HG02798 (cell line): ENCODE results near the gene RCE1.
"Not testable (repeated sequence)": the region's sequence is repeated elsewhere in the genome, so short reads cannot be mapped to it uniquely, and the experiment has no call there.

Source experiments
- ATAC-seq: cut with Tn5 transposase; IDR thresholded peaks from one replicate; pipeline ENCODE4 v1.9.1; 2021; ENCODE audit warnings: mild to moderate bottlenecking; ENCODE audit not compliant: unreplicated experiment, poor library complexity

RCE1 gene

GRCh38 chr11:66842896-66843775, at the start of gene RCE1:
Gene RCE1 (plus strand): TSS chr11:66843441. CDS start chr11:66843456, 15 bp downstream.
- peak; percentile 90 for ATAC-seq

GRCh38 chr11:66799815-66800214, 43.4 kb upstream of the RCE1 start:
- ATAC-seq = not testable (repeated sequence)

GRCh38 chr11:66800720-66801428, 42.4 kb upstream of the RCE1 start:
- peak; percentile 79 for ATAC-seq

GRCh38 chr11:66809592-66809991, 33.6 kb upstream of the RCE1 start:
- ATAC-seq = no peak

- ATAC-seq = no peak
These were observed 32.6 kb upstream of the RCE1 start for GRCh38 chr11:66810576-66811185.

GRCh38 chr11:66814678-66815077, 28.6 kb upstream of the RCE1 start:
- ATAC-seq = no peak

- ATAC-seq = no peak
These were observed 27.6 kb upstream of the RCE1 start for GRCh38 chr11:66815646-66816045.

GRCh38 chr11:66818231-66818955, 24.8 kb upstream of the RCE1 start:
- no peak for ATAC-seq

- no peak for ATAC-seq
These were observed 22.9 kb upstream of the RCE1 start for GRCh38 chr11:66820381-66820780.

- ATAC-seq = no peak
These were observed 22.3 kb upstream of the RCE1 start for GRCh38 chr11:66820901-66821300.

- ATAC-seq = no peak
These were observed 19.5 kb upstream of the RCE1 start for GRCh38 chr11:66823700-66824099.

GRCh38 chr11:66824573-66824972, 18.7 kb upstream of the RCE1 start:
- not testable (repeated sequence) for ATAC-seq

GRCh38 chr11:66834539-66834845, 8.7 kb upstream of the RCE1 start:
- no peak for ATAC-seq

- no peak for ATAC-seq
These were observed 8.3 kb upstream of the RCE1 start for GRCh38 chr11:66834943-66835342.

GRCh38 chr11:66835768-66836405, 7.4 kb upstream of the RCE1 start:
- ATAC-seq = no peak

- no peak for ATAC-seq
These were observed 2.7 kb upstream of the RCE1 start for GRCh38 chr11:66840317-66841091.

GRCh38 chr11:66841861-66842260, 1.4 kb upstream of the RCE1 start:
- no peak for ATAC-seq

GRCh38 chr11:66842501-66842895, 743 bp upstream of the RCE1 start:
- peak; percentile 1 for ATAC-seq

- no peak for ATAC-seq
These were observed 695 bp downstream of the RCE1 start for GRCh38 chr11:66843776-66844495.
